NCI-H748 (cell line): Measurements from ENCODE around the gene CT55.
A peak's percentile ranks its signal among the peaks of the same experiment; 100 is the strongest.
"Not testable (repeated sequence)": the region's sequence is repeated elsewhere in the genome, so short reads cannot be mapped to it uniquely, and the experiment has no call there.

Experiments used
- DNase-seq: peaks from one replicate; lab custom pipeline; 2025; ENCODE audit not compliant: unreplicated experiment; lab: John Stamatoyannopoulos, UW

The CT55 gene

GRCh38 chrX:135170877-135171519 lies at the start of gene CT55:
CT55 (minus strand) TSS chrX:135171398; CDS start chrX:135171171, 227 bp downstream.
- no peak for DNase-seq

GRCh38 chrX:135213200-135213844 lies 42.1 kb upstream of the CT55 start:
- DNase-seq, result no peak

GRCh38 chrX:135206427-135206826 lies 35.2 kb upstream of the CT55 start:
- DNase-seq, result peak; percentile 3

- no peak for DNase-seq
Measured at GRCh38 chrX:135200297-135200696, 29.1 kb upstream of the CT55 start.

- no peak for DNase-seq
Measured at GRCh38 chrX:135194684-135195083, 23.5 kb upstream of the CT55 start.

GRCh38 chrX:135193740-135194139 lies 22.5 kb upstream of the CT55 start:
- no peak for DNase-seq

GRCh38 chrX:135191838-135192237 lies 20.6 kb upstream of the CT55 start:
- no peak for DNase-seq

GRCh38 chrX:135185795-135186443 lies 14.7 kb upstream of the CT55 start:
- DNase-seq, result peak; percentile 41

GRCh38 chrX:135178636-135179035 lies 7.4 kb upstream of the CT55 start:
- DNase-seq, result no peak

GRCh38 chrX:135170468-135170867 lies 730 bp downstream of the CT55 start:
- DNase-seq, result no peak

- not testable (repeated sequence) for DNase-seq
Measured at GRCh38 chrX:135169534-135169933, 1.7 kb downstream of the CT55 start.

- DNase-seq, result no peak
Measured at GRCh38 chrX:135168486-135168885, 2.7 kb downstream of the CT55 start.

- not testable (repeated sequence) for DNase-seq
Measured at GRCh38 chrX:135154688-135155087, 16.5 kb downstream of the CT55 start.

GRCh38 chrX:135126145-135126544 lies 45.1 kb downstream of the CT55 start:
- DNase-seq, result not testable (repeated sequence)

GRCh38 chrX:135120056-135120576 lies 51.1 kb downstream of the CT55 start, which contains the start of gene ETDB:
ETDB (minus strand) TSS chrX:135120526; CDS start chrX:135119261, 1,265 bp downstream.
- DNase-seq, result not testable (repeated sequence)

- DNase-seq, result not testable (repeated sequence)
Measured at GRCh38 chrX:135116064-135116463, 55.1 kb downstream of the CT55 start.

- DNase-seq, result no peak
Measured at GRCh38 chrX:135114392-135114791, 56.8 kb downstream of the CT55 start.

GRCh38 chrX:135112743-135113142 lies 58.5 kb downstream of the CT55 start:
- no peak for DNase-seq

GRCh38 chrX:135112096-135112729 lies 59.0 kb downstream of the CT55 start:
- DNase-seq, result peak; percentile 3

GRCh38 chrX:135109554-135109953 lies 61.6 kb downstream of the CT55 start:
- DNase-seq, result no peak
